HG02623 (cell line): ENCODE measurements around the gene ERG.

Source experiments
- ATAC-seq: cut with Tn5 transposase; IDR thresholded peaks from one replicate; pipeline ENCODE4 v1.9.1; 2021; ENCODE audit warnings: moderate library complexity; ENCODE audit not compliant: unreplicated experiment

Gene ERG

DNA sequence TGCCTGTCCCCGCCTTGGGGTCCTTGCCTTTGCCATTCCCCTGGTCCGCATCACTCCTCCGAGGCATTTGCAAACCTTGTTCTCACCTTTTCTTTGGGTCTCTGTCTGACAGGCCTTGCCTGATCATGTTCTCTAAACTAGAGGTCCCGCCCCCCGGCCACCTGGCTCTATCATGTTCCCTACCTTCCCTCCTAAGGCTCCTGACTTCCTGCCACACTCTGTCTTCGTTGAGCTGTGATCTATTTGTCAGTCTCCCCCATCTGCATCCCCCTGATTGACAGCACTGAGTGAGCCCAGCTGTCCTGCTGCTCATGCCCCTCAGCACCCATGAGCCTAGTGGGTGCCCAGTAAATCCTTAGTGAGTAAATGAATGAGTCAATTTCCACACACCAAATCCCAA, 22.8 kb downstream of the ERG start:
- ATAC-seq, result no peak

DNA sequence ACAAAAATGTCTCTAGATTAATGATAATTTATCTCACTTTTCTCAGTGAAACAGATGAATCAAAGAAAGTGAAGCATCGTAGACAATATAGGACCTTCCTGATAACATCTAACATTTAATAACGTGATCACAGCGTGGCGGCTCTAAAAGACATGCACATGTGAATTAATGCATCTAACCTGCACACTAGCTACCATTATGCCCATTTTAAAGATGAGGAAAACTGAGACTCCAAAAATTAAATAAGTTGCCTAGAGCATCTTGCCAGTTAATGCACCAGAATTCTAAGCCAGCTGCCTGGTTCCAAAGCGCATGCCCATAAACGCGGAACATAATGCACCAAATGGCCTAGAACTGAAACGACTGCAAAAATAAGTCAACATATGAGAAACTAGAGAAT, 23.5 kb downstream of the ERG start:
- no peak for ATAC-seq

DNA sequence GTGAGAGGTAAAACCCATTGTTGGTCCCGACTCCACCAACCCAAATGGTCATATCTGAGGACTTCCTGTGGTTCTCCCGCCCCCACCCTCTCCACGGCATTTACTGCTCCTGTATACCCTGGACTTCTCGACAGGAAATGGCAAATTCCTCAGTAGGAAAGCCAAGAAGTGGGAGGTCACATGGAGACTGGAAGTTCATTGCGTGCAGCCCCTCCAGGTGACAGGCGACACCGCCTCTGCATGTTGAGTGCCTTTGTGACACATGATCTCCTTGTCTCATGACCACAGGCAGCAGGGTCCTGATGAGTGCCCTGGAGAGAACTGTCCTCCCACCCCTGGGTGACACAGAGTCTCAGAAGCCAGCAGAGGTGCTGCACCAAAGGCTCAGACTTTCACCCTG, 24.2 kb downstream of the ERG start:
- ATAC-seq, result no peak

DNA sequence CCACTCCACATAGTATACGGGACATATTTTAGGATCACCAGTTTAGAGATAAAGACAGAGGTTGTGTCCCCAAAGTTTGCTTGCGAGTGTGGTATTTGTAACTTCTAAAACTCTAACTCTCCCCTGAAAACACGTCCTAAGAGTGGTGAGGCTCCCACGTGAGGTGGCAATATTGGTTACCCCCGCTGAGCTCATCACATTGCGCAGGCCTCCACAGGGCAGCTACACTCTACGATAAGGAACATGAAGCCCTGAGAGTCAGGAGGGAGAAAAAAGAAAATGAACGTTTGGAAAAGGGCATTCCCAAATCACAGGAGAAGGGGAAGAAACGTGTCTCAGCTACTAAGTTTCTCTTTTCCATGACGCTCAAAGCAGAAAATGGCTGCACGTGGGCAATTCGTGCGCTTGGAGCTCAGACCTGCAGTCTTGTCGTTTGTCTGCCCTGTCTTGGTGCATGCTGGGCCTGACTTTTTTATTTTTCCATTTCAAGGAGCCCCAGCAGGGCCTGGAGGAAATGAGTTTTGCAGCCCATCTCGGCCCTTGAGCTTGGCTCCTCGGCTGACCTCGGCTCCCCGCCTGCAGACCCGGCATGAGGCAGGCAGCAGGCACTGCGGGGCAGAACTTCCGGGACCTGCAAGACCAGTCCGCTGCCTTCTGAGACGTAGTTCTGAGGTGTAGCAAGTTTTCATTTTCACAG, 25.7 kb downstream of the ERG start:
- ATAC-seq, result no peak

DNA sequence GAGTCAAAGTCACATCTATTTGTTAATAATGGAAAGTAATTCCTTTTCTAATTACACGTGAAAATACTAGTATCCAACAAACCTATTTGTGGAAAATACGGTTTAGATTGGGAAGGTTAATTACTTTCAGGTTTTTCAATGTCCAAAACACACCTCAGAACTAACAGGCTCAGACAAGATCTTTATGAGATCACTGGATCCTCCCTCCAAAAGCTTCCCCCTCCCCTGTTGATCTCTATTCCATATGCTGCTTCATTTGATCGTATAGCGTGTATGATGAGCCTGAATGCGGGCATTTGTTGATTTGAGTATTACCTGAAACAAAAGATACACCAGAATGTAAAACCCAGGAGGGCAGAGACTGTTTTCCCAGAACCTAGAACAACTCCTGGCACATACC, 26.5 kb downstream of the ERG start:
- ATAC-seq, result no peak

DNA sequence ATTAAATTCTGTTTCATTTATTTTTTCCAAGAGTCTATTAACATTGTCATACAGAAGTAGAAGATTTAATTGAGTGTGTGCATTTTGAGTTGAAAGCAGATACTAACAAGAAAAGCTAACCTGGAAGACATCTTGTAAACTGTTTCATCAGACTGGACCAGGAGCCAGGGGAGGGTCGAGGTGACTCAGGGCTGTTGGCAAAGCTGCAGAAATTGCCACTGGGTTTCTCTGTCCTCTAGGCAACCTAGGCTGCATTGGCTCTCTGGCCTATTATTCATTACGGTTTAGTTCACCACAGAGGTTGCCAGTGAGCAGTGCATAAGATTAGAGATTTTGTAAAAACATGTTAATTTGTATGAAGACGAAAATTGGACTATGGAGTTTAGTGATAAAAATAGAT, 27.5 kb downstream of the ERG start:
- ATAC-seq, result no peak

DNA sequence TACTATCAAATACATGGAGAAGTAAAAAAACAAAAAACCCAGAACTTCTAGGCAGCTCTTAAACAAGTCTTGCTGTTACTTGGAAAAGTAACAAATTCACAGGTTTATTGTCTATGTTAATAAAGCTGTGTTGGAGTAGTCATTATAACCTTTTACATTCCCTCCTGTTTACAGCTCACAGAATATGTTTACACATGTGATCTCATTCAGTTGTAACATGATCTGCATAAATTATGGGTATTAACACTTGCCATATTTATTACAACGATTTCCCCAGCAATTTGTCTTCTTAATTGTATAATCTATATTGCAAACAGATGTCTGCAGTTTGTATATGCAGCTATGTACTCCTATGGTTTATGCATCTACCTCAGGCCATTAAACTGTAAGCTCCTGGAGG, 28.6 kb downstream of the ERG start:
- ATAC-seq, result no peak

DNA sequence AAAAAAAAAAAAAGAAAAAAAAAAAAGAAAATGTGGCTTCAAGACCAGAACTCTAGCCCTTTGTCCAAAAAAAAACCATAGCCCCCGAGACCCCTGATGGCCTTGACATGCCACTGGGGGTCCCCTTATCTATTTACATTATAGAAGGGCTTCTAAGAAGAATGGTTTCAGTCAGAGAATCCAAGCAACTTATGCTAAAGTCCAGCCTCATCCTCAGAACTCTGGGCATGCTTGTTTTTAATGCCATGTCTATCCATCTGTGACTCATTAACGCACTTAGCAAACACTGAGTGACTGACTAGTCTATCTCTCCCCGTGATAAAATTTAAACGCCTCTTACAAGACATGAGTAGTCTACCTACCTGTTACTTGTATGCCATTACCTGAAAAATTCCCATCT, 29.3 kb downstream of the ERG start:
- ATAC-seq, result no peak

DNA sequence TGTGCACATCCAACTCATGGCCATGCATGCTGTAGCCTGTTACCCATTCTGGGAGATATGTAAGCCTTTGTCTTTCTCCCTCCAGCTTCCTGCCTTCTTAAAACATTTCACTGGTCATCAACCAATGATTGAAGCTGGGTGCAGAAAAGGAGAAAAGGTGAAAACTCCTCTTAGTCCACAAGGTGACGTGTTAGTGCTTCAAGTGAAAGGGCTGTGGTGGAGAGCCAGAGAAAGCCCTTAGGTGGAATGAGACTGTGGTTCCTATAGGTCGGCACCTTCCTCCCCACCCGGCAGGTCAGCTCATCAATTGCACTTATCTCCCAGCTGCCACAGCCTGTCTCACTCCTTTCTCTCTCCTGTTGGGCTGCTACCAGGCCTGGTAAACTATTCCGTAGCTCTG, 30.4 kb downstream of the ERG start:
- no peak for ATAC-seq

DNA sequence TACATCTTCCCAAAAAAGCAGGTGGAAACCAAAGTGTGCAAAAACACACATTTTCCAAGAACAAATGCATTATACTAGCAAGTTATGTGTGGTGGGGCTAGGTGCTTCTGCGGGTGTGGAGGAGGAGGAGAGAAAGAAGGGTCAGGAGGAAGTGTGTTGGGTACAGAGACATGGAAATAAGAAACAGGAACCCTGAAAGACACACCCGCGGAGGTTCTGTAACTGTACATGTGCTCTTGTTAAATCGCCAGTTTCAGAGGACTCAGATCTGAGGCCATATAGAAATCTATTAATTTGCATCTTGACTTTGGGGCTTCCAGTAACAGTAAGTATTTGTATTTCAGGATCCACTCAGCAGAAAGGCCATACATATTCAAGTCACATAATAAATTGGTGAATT, 30.9 kb downstream of the ERG start:
- no peak for ATAC-seq

DNA sequence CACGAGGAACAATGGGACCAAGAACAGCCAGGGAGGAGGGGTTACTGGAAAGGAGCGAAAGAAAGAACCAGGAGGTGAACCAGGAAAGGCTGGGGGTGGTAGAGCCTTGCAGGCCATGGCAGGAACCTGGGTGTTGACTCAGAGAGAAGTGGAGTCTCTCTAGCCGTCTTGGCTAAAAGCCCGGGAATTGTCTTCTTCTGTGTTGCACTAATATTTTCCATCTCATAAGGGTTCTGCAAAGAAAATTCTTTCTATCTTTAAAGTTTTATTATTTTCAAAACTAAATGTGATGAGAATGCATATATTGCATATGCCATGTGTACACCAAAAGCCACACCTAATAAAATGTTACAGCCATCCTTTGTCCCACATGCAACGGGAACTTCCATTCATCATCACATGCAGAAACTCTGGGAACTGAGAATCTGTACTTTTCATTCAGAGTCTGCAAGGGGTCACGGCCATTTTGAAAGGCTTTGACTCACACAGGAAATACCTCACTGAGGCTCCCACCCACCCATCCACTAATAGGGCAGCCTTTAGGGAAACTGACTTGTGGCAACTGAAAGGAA, 38.0 kb downstream of the ERG start:
- ATAC-seq, result no peak

DNA sequence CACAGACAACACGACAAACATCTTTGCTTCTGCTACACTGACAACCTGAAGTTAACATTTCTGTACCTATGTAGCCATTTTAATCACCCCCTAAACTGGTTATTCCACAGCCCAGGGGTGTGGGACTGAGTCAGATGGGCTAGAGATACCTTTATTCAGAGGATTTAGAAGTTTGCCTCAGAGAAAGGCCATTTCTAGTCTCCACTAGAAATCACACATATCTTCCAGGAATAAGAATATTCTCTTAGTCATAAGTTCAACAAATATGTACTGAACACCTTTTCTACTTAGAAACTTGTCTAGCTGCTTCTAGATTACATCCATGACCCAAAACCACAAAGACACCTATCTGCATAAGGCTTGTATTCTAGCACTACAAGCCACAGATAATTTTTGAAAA, 38.8 kb downstream of the ERG start:
- ATAC-seq, result no peak

DNA sequence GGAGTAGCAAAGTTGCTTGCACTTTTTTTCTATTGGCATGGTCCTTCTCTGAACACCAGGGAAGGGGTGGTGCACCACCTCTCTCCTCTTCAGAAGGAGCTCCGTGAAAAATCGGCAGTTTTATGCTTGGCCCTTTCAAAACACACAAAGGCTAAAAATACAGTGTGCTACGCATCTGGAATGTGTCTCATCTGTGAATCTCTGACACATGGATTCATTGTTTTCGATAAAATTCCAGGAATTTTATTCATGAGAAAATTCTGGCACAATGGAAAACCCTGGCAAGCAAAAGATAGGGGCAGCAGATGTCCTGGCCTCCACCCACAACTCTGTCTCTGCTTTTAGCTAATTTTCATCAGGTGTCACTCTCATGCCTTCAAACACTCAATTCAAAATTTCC, 42.9 kb downstream of the ERG start:
- ATAC-seq, result no peak

DNA sequence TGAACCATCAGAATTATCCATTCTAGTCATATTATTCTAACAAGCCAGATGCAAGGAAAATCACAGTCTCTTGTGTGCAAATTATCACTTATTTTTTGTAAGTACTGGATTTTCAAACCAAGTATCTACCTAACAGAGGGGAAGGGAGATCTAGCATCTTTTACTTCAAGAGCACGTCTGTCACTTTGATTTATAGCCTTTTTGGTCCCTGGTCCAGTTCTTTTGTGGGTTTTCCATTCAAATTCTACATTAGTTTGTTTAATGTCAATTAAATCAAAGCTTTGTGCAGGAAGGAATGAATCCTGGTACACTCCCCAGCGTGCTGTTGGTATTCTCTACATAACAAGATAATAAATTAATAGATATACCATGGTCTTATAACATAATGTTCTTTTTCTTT, 43.6 kb downstream of the ERG start:
- no peak for ATAC-seq

DNA sequence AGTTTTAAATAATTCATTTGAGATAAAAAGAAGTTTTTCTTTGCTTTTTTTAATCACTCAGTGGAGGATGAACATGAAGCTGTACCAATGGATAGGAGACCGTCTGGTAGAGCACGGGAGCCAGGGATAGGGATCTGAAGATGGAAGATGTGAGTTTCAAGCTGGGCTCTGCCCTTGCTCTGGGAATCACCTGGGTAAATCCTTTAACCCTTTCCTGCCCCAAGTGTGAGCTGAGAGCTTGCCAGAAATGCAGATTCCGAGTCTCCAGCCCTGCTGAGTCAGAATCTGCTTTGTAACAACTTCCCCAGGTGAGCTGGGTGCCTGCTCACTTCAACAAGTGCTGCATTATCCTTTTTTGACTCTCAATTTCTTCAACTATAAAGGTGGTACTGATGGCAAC, 44.1 kb downstream of the ERG start:
- no peak for ATAC-seq

DNA sequence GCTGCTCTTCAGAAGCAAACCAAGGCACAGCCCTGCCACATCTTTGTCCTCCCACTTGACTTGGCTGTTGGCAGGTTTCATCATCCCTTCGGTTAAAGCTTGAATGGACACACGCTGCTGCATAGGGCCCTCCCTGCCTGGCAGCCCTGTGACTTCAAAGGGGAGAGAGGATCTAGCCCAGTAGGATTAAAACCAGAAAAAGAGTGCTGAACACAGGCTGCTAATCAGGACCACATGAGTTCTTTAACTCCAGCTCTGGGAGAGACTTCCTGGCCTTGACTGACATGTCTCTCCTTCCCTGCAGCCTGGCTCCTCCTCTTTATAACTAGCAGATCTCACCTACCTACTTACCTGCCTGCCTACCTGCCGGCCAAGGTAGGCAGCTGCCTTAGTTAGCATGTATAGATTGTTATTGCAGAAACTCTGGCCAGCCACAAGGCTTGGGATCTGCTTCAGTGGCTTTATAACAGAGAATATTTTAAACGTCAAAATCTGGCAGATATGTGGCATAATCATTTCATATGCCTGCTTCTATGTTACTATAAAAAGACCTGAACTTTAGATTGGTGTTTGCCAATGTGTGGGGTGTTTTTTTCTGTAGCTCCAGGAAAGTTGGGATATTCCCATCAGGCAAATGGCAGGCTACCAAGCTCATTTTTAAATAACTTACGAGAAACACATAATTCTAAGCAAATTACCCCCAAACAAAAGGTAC, 49.4 kb downstream of the ERG start:
- ATAC-seq, result no peak

DNA sequence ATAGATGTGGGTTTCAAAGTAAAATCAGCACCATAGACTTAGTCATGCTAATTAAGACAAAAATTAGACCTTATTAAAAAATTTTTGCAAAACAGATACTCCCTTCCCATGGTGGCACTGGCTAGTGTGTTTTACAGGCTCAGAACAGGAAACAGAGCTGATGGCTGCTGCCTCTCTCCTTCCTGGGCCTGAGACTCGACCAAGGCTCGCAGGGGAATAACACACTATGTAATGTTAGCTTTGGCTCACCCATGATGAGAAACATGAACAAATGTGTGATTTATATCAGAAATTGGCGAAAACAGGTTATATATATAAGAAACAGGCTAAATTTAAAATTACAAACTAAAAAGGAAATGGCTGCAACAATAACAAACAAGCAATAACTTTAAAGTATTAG, 50.7 kb downstream of the ERG start:
- ATAC-seq, result no peak

DNA sequence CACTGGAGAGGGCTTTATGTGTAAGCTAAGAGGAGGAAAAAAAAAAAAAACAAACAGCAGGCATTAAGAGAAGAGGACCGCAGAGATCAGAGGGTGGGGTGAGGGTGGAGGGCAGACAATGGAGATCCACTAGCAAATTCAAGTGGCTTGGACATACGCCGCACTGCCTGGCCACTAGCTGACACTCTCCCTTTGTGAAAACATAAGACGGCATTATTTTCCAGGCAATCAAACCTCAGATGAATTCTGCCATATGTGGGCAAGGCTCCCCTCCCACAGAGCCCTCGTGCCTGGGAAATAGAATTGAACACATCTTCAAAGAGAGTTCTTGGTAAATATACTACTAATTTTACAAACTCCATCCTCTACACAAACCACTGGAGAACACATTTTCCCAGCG, 53.6 kb downstream of the ERG start:
- ATAC-seq, result no peak

DNA sequence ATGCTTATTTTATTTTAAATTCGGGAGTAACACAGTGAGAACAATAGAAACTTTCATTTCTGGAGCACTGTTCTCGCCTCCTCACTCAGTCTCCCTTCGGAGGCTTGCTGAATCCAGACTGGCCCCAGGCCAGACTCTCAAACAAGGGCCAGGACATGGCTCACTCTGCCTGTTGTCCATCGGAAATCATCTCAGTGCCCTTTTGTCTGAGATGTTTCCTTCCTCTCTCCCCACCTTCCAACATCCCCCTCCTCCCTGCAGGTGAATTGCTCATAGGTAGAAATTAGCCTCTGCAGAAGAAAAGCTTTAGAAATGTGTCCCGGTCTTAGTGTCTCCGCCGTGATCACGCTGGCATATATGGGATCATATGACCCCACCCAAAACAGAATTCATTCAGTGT, 55.2 kb downstream of the ERG start:
- no peak for ATAC-seq

DNA sequence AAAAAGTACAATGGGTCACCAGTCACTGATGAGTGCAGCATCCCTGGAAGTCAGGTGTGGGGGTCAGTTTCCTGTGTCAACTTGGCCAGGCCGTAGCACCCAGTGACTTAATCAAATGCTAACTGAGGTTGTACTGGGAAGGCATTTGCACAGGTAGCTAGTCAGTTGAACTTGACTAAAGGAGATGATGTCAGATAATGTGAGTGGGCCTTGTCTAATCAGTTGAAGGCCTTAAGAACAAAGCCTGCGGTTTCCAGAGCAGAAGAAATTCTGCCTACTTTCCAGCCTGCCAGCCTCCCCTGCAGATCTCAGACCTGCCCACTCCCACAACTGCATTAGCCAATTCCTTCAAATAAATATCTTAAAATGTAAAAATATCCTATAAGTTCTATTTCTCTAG, 57.1 kb downstream of the ERG start:
- ATAC-seq, result no peak

DNA sequence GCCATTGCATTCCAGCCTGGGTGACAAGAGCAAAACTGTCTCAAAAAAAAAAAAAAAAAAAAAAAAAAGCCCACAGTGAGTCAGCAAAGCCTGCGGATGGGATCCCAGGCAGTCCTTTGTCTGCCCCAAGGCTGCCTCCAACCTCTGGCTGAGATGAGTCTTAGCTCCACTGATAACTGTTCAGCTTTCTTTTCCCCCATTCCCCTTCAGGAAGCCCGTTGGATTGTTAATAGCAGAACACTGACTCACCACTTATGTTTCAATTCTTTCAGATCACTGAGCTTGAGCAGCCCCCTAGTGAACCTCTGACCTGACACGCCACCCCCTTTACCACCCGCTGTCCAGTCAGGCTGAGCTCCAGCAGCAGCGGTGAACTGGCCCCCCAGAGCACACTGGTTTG, 57.5 kb downstream of the ERG start:
- no peak for ATAC-seq

DNA sequence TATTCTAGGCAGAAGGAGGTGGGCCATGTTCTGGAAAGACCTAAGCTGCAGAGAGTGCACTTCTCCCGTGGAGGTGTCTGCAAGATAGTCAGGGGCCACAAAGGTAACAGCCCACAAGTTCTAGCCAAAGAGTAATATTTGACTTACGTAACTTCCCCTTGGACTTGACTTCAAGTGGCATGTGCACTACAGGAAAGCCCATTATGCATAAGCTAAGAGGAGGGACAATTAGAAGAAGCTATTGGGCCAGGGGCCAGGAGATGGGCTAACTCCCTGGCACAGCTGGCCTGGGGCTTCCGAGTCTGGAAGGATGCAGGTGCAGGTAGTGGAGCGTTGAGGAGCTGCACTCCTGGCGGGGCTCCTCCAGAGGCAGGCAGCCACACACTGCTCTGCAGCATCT, 58.3 kb downstream of the ERG start:
- no peak for ATAC-seq

DNA sequence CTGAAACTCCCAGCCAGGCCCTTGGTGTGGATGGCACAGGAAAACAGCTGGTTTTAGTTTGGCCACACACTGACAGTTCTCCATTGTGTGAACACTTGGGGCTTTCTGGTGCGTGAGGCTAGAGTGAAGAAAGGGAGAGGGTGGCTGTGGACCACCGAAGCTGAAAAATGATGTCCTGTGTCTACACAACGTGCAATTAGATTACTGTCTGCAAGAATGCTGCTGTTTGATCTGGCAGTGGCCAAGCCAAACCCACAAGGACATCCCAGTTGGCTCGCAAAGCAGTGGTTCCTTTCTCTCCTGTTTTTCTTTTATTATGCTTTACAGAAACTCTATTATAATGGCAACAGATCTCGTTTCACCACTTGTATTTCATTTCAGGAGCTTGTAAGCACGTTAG, 58.9 kb downstream of the ERG start:
- no peak for ATAC-seq
